HG02870 (cell line): Measurements from ENCODE around the gene ARF5.

Source experiments
- ATAC-seq: cut with Tn5 transposase; IDR thresholded peaks from one replicate; pipeline ENCODE4 v1.9.1; 2021; ENCODE audit warnings: mild to moderate bottlenecking, moderate library complexity; ENCODE audit not compliant: unreplicated experiment

The ARF5 gene

GRCh38 chr7:127587663-127588018 is 570 bp upstream of the ARF5 start:
- no peak for ATAC-seq

- peak; percentile 28 for ATAC-seq
These were observed 679 bp downstream of the ARF5 start for GRCh38 chr7:127588697-127589482.

GRCh38 chr7:127589896-127590295 is 1.7 kb downstream of the ARF5 start:
- no peak for ATAC-seq

GRCh38 chr7:127591189-127591588 is 3.0 kb downstream of the ARF5 start:
- ATAC-seq = no peak

- no peak for ATAC-seq
These were observed 3.4 kb downstream of the ARF5 start for GRCh38 chr7:127591591-127591990.

- ATAC-seq = no peak
These were observed 4.3 kb downstream of the ARF5 start for GRCh38 chr7:127592550-127592949.

- no peak for ATAC-seq
These were observed 6.3 kb downstream of the ARF5 start for GRCh38 chr7:127594490-127594889.

GRCh38 chr7:127595737-127596136 is 7.5 kb downstream of the ARF5 start:
- ATAC-seq = no peak

- no peak for ATAC-seq
These were observed 10.1 kb downstream of the ARF5 start for GRCh38 chr7:127598318-127598717.

GRCh38 chr7:127600885-127601284 is 12.7 kb downstream of the ARF5 start:
- no peak for ATAC-seq

- ATAC-seq = no peak
These were observed 20.2 kb downstream of the ARF5 start for GRCh38 chr7:127608446-127608845.

GRCh38 chr7:127609297-127609696 is 21.1 kb downstream of the ARF5 start:
- no peak for ATAC-seq

- no peak for ATAC-seq
These were observed 24.1 kb downstream of the ARF5 start for GRCh38 chr7:127612263-127612662.

- no peak for ATAC-seq
These were observed 28.5 kb downstream of the ARF5 start for GRCh38 chr7:127616724-127617123.

- ATAC-seq = no peak
These were observed 29.8 kb downstream of the ARF5 start, which contains the start of gene PAX4 for GRCh38 chr7:127618042-127618441. Gene PAX4, minus strand, starts transcription at chr7:127618142. Its CDS starts 2,214 bp downstream, at chr7:127615928.

- ATAC-seq = no peak
These were observed 30.6 kb downstream of the ARF5 start for GRCh38 chr7:127618775-127619174.

GRCh38 chr7:127619681-127620405 is 31.6 kb downstream of the ARF5 start:
- ATAC-seq = no peak

GRCh38 chr7:127620406-127621233 is 32.4 kb downstream of the ARF5 start:
- no peak for ATAC-seq

GRCh38 chr7:127625331-127625730 is 37.1 kb downstream of the ARF5 start:
- ATAC-seq = no peak

- ATAC-seq = no peak
These were observed 40.2 kb downstream of the ARF5 start for GRCh38 chr7:127628445-127628844.

- peak; percentile 70 for ATAC-seq
These were observed 41.1 kb downstream of the ARF5 start for GRCh38 chr7:127629268-127629854.
